NOMO-1 treated with dmso at 0.1 percent for 144 hours (cell line): ENCODE measurements around the gene SCAMP5.

Experiments
- DNase-seq: peaks from one replicate; lab custom pipeline; 2025; ENCODE audit not compliant: unreplicated experiment; lab: John Stamatoyannopoulos, UW

The SCAMP5 gene

DNA sequence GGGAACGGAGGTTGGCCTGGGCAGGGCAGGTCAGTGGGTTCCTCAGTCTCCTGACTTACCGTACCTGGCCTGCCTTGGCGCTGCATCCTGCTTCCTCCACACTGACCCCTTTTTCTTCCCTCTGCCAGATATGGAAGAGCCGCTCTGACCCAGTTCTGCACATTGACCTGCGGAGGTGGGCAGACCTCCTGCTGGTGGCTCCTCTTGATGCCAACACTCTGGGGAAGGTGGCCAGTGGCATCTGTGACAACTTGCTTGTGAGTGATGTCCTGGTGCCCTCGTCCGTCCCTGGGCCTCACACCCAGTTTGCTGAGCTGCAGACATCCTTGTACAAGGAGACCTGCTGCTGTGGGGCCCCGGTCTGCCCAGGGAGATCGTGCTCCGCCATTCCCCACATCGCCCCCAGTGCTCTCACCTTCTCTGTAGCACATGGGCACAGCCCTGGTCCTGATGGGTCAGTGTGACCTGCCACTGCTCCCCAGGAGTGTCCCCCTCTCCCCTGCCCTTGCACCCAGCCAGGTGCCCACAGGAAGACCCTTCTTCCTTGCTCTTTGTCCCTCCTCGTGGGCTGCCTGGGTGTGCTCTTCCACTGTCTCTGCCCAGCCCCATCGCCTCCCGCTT lies 49.0 kb downstream of the SCAMP5 start:
- no peak for DNase-seq

DNA sequence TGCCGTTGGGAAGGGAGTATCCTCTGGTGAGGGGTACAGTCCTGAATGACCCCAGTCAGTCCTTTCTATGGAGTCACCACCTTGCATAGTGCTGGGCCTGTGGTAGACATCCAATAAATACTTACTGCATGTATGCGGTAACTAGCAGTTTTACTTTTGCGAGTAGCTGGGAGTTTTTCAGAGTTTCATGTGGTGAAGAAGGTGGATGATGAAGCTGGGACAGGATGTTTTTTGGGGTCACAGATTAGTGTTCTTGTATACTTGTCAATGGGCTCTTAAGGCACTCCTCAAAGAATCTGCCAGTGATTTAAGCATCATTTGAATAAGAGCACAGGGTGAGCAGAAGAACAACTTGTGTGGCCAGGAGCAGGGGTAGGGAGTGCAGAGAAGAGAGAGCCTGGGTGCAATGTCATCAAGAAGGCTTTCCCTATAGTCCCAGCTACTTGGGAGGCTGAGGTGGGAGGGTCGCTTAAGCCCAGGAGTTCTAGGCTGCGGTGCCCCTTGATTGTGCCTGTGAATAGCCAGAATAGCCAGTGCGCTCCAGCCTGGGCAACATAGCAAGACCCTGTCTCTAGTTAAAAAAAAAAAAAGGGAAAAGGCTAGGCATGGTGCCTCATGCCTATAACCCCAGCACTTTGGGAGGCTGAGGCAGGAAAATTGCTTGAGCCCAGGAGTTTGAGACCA lies 50.1 kb downstream of the SCAMP5 start:
- no peak for DNase-seq

DNA sequence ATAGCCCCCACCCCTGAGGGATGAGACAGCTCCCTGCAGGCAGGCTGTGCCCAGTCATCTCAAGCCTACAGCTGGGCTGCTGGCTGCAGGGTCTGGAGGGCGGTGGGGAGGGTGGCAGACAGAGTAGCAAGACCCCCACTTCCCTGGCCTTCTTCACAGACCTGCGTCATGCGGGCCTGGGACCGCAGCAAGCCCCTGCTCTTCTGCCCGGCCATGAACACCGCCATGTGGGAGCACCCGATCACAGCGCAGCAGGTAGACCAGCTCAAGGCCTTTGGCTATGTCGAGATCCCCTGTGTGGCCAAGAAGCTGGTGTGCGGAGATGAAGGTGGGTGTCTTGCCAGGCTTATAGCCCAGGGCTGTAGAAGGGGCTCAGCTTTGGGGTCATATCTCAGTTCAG lies 53.0 kb downstream of the SCAMP5 start:
- DNase-seq: no peak

DNA sequence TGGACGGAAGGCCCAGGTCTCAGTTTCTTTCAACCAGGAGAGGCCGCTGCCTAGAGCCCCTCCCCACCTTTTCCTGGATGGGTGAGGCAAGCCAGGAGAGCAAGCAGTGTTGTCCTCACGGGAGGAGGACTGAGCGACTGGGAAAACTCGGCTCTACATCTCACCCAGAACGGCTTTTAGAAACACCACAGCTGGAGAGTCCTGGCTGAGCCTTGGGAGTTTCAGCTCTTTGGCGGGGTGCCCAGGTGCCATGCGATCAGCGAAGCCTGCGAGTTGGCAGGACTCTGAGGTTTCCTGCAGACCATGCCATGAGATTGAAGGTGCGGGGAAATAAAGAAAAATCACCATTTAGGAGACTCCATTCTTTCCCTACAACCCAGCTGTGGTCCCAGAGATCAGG lies 54.0 kb downstream of the SCAMP5 start:
- DNase-seq: no peak

DNA sequence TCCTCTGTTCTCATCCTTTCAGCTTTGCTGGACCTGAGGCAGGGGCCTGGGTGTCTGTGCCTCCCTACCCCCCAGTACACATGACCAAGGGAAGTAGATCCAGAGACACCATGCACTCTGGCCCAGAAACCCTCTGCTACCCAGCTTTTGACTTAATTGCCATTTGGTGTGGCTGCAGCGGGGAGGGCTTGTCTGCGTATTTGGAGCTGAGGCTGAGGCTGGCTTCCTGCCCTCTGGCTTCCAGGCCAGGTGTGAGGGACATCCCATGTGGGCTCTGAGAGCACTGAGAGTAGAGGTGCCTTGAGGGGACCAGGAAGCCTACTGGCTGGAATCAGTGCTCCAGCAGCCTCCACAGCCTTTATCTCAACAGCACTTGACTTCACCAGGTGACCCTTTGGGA lies 54.9 kb downstream of the SCAMP5 start:
- DNase-seq: no peak

DNA sequence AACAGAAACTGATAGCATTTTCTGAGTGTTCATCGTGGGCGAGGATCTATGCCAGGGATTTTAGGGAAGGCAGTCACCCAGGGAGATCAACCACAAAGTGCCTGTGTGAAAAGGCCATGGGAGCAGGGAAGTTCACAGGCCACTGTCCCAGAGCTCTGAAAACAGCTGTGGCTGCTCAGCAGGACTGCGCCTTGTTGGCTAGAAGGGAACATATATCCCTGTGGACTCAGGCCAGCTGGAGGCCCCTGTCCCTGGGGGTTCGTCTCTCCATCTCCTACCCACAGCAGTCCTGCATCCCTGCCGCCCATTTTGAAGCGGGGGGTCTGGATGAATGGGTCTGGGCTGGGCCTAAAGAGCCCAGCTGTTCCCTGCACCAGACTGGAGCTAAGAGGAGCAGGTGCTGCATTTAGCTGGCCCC lies 55.8 kb downstream of the SCAMP5 start:
- no peak for DNase-seq

DNA sequence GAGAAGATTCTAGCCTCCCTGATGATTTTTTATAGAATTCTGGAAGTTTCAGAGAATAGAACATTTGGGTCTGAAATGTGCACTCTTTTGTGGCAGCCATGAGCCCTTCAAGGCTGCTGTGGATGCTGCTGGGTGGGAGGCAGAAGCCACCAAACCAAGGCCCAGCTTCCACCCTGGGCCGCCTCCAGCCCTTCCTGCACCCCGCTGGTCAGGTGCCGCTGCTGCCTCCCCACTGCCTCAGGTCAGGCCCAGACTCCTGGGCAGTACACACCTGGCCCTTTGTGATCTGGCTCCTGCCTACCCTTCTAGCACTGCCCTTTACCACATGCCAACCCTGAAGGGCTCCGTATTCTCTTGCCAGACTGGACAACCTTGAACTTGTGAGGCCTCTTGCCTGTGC lies 56.3 kb downstream of the SCAMP5 start:
- DNase-seq: no peak

DNA sequence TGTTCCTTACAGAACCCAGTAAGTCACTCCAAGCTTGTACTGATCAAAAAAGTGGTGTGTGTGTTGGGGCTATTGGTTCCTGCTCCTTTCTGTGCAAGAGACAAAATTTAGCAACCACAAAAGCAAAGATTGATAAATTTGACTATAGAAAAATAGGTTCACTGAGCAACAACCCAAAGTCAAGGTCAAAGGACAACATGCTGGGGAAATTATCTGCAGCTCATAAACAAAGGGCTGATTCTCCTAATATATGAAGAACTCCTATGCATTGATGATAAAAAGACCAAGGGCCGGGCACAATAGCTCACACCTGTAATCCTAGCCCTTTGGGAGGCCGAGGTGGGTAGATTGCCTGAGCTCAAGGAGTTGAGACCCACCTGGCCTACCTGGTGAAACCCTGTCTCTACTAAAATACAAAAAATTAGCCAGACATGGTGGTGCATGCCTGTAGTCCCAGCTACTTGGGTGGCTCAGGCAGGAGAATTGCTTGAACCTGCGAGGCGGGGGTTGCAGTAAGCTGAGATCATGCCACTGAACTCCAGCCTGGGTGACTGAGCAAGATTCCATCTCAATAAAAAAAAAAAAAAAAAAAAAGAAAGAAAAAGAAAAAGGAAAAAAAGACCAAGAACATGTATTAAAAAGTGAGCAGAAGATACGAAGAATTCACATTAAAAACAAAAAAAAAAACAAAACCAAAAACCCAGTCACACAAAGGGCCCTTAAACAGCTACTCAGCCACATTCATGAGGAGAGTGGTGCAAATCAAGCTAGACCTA lies 57.8 kb downstream of the SCAMP5 start:
- DNase-seq: no peak

DNA sequence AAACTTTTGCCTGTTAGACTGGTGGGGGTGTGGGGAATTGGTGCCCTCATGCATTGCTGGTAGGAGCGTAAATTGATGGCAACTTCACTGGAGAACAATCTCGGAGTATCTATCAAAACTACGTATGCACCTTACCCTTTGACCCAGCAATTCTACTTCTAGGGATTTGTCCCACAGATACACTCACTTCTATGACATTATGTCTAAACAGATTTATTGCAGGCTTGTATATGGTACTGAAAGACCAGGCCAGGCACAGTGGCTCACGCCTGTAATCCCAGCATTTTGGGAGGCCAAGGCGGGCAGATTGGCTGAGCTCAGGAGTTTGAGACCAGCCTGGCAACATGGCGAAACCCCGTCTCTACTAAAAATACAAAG lies 58.4 kb downstream of the SCAMP5 start:
- no peak for DNase-seq

DNA sequence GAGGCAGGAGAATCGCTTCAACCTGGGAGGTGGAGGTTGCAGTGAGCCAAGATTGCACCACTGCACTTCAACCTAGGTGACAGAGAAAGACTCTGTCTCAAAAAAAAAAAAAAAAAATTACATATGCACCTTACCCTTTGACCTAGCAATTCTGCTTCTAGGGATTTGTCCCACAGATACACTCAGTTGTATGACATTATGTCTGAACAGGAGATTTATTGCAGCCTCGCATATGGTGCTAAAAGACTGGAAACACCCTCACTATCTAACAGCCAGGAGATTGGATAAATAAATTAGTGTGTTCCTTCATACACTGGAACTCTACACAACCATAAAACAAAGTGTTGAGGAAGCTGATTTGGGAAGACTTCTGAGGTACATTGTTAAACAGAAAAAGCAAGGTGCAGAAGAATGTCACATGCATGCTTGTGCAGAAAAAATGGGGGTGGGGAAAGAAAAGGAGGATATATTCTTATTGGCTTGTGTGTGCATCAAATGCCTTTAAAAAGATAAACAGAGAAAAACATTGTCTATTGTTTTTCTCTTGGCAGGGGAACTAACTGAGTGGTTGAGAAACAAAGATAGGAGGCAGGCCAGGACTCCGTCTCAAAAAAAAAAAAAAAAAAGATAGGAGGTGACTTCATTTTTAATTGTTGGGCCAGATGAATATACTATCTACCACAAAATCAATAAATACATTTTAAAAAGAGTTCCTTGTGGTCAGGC lies 59.0 kb downstream of the SCAMP5 start:
- DNase-seq: no peak

DNA sequence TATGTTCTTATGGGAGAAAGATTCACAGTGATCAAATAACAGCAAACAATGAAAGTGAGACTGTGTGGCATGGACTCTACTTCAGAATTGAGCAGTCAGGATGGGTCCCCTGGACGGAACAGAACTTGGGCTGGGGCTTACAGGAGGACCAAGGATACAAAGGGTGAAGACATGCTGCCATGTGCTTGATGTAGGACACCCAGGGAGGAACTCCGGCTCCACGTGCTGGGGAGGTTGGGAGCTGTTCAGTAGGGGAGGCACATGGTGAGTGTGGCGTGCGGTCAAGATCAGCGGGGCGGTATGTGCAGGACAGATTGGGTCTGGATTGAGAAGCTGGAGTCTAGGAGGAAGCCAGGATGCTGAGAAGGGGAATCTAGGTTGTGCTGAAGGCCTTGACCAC lies 60.7 kb downstream of the SCAMP5 start:
- DNase-seq: no peak

DNA sequence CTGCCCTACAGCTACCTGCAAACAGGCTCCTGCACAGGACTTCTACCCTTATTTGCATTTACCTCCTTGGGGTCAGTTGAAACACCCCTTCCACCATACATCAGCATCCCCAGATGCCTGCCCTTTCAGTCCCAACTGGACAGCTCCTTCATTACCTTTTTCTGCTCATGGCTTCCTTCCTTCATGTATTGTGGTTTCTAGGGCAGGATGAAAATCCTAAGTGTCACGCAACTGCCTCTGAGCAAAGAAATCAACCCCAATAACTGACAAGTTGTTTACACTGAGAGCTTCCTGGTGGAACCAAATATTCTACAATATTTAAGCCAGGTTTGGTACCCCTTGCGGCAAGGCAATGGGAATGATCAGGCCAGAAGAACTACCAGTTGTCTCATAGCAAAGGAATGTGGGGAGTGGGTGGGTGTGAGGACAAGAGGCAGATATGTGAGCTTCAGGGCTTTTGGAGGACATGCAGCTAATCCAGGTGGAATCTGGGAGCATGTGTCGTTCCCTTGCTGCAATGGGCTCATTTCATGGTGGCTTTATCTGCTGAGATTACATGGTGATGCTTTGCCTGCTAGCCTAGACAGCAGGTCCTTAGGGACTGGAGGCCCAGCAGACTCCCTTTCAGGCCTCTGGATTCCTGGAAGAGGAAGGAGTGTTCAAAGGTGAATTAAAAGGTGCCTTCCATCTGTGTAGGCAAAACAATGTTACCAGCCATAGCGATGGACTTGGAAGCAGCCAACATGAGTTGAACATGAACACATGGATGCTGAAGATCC lies 63.0 kb downstream of the SCAMP5 start:
- DNase-seq: no peak

DNA sequence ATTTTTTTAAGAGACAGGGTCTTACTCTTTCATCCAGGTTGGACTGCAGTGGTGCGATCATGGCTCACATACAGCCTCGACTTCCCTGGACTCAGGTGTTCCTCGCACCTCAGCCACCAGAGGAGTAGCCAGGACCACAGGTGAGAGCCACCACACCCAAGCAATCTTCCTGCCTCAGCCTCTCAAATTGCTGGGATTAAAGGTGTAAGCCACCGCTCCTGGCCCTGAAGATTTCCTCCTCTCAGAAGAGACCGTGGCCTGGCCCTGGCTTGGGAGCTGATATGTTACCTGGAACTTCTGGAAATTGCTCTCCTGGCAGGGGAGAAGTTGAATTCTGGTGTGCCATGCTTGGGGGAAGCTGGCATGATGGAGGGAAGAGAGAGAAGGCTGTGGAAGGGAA lies 64.2 kb downstream of the SCAMP5 start:
- no peak for DNase-seq

DNA sequence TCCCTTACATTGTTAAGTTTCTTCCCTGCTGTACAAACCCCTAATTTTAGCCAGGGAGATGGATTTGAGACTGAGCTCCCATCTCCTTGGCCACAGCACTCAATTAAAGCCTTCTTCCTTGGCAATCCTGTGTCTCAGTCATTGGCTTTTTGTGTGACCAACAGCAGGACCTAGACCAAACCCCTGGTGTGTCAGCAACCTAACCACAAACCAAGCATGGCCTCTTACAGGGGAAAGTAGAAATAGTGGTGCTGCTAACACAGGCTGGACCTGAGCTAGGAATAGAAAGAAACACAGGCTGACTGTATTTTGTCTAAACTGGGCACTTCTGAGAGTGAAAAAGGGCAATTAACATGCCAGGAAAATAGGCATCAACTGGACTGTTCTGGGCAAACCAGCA lies 65.9 kb downstream of the SCAMP5 start:
- DNase-seq: peak; percentile 44

DNA sequence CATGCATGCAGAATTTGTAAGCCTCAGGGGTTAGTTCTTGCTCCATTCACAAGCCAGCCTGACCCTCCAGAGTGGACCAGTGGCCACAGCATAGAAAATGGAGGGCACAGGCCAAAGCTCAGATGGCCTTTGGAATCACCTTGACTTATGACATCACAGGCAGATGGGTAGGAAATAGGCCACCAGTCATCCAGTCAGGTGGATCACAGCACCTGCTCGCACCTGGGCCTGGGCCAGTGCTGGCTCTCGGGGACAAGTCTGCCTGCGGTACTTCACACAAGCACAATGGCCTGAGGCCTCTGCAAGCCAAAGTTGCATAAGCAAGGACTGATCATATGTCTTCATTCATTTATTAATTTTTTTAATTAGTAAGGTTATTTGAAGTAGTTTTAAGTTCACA lies 67.3 kb downstream of the SCAMP5 start:
- no peak for DNase-seq

DNA sequence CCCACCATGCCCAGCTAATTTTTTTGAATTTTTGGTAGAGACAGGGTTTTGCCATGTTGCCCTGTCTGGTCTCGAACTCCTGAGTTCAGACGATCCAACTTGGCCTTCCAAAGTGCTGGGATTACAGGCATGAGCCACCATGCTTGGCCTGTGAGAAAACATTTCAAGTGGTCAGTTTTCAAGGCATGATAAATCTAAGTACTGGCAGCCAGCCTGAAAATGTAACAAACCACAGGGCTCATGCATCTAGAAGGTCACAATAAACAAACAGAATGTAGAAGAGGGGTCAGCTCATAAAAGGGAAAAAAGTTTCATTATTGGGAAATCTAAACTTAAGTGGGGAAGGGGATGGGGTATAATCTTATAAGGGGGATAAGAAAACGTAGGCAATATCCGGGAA lies 68.0 kb downstream of the SCAMP5 start:
- DNase-seq: no peak

DNA sequence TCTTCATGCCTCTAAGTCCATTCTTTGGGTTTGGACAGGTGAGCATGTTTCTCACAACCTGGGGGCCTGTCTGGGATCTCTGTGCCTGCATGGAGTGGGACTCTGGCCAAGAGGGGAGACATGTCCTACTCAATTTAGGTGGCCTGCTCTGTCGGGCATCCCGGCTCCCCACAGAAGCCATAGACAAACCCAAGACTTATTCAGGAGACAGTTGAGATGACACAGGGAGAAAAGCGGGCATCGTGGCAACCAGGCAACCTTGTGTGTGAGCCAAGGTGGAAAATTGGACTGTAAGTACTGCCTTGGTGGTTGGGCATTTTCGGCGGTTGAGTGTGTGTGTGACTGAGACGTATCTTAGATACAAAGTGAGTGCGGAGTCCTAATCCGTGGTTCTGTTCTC lies 68.5 kb downstream of the SCAMP5 start:
- no peak for DNase-seq

DNA sequence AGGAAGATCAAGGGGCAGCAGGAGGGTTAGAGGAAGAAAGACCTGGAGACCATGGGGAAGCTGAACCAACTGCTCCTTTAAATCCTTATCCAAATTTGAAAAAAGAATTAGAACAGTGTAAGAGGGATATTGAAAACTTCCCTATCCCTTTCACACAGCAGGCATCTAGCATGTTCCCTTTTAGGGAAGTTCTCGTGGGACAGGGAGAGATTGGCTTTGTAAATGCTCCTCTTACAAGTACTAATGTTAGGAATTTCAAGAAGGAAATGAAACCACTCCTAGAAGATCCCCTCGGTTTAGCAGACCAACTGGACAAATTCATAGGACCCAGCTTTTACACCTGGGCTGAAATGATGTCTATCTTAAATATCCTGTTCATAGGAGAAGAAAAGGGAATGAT lies 69.5 kb downstream of the SCAMP5 start:
- DNase-seq: no peak

DNA sequence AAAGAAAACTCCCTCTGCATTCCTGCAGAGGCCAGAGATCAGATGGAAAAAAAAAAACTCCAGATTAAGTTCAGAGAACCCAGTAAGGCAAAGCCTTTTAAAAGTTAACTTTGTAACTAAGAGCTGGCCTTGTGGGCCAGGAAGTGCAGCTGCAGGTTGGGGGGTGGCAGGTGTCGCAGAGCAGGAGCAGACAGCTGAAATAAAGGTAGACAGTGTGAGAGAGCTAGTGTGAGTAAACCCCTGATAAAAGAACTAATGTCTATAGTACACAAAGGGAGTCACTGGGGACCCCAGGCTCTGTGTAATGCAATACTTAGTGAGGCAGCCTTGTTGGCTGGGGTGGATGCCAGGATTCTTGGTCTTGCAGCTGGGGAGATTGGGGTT lies 70.1 kb downstream of the SCAMP5 start:
- DNase-seq: no peak

DNA sequence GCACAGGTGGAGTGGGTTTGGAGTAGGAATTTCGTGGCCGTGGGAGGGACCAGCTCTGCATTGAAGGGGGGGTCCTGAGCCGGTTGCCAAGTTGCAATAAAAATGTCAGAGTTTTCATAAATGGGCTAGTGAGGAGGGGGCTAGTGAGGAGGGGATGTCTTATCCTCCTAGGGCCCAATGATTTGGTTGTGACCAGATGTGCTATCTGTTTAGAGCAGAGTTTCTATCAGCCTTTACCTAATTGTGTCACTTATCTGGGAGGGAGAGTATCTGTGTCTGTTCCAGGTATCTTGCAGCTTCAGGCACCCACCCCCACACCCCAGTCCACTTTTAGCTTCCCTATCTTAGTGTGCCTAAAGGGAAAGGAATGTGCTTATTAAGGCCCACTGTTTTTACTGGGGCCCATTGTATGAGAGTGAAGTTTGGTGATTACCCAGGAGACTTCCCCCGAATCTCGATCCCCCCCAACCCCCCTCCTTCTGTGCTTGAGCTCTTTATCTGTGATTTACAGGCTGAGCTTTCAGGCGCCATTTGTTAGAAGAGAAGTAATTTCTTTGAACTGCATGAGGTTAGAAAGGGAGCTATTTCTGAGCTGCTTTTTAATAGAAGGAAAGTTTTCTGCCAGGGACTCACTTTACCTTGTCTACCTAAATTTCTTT lies 70.6 kb downstream of the SCAMP5 start:
- DNase-seq: no peak
